Activated naive CD4-positive, alpha-beta T cell treated with anti-CD3 and anti-CD28 coated beads, Interleukin-2, amount 50 U/mL, for 24 hours (primary cell): ENCODE results near the gene CRMP1.

ENCODE experiments used
- H3K27ac Mint-ChIP-seq: one replicate; pipeline ENCODE4 v1.8.0; 2021; ENCODE audit warnings: mild to moderate bottlenecking, mixed read lengths
- H3K27me3 Mint-ChIP-seq: one replicate; pipeline ENCODE4 v1.8.0; 2021; ENCODE audit warnings: mixed read lengths
- H3K36me3 Mint-ChIP-seq: one replicate; pipeline ENCODE4 v1.8.0; 2021; ENCODE audit warnings: mixed read lengths
- H3K4me1 Mint-ChIP-seq: one replicate; pipeline ENCODE4 v1.8.0; 2021; ENCODE audit warnings: mixed read lengths
- H3K4me3 Mint-ChIP-seq: one replicate; pipeline ENCODE4 v1.8.0; 2021; ENCODE audit warnings: mild to moderate bottlenecking, mixed read lengths
- H3K9me3 Mint-ChIP-seq: one replicate; pipeline ENCODE4 v1.8.0; 2021; ENCODE audit warnings: mixed read lengths

CRMP1 gene

DNA sequence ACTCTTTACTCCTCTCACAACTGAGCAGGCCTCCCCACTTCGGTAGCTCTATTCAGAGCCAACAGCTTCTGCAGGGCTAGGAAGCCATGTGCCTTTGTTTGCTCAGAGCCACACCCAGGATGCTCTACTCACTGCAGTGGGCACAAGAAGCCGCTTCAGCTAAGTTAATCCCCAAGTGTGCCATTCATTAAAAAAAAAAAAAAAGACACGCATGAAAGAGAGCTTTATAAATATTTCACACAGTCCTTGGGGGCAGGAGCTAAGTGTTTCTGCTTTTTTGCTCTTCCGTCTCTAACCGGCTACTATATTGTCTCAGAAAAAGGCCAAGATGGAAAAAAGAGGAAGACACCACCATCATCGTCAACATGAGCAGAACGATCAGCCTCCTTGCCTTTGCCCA is 8.1 kb downstream of the CRMP1 start:
- no peak overlapping the region for H3K4me3 Mint-ChIP-seq
- no peaks in the 10 kb centered on the region for H3K36me3 Mint-ChIP-seq
- H3K27me3 Mint-ChIP-seq = peaks cover 30% of the 10 kb centered on the region
- no peaks in the 10 kb centered on the region for H3K4me1 Mint-ChIP-seq
- H3K9me3 Mint-ChIP-seq = no peaks in the 10 kb centered on the region
- no peak overlapping the region for H3K27ac Mint-ChIP-seq

DNA sequence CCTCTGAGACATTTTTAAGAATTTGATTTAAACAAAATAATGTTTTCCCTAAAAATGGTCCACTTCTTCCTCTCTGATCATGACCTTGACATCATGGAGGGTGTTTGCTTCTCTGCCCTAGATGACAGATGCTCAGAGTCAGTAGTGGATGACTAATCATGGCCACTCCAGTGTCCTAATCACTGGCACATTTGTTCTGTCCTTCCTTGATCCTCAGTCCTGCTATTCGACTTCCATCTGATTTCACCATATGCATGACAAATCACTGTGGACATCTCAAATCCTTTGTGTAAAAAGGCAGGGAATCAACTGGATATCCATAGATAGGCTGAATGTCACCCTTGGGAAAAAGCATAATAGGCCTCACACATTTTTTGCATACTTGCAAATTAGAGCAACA is 9.0 kb downstream of the CRMP1 start:
- H3K9me3 Mint-ChIP-seq = no peaks in the 10 kb centered on the region

DNA sequence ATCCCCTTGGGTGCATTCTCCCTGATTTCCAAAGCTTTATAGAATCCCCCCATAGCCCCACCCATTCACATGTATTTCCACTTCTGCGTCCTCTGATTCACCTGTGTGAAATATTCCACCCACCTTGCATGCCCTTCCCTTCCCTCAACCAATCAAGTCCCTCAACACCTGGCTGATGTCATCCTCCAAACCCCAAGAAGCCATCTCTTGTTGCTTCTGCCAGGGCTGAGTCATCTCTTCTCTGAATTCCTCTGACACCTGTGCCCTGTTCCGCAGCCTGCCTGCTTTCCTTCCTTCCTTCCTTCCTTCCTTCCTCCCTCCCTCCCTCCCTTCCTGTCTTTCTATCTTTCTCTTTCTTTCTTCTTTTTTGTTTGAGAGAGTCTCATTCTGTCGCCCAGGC is 9.9 kb downstream of the CRMP1 start:
- no peak overlapping the region for H3K27ac Mint-ChIP-seq
- H3K9me3 Mint-ChIP-seq = no peaks in the 10 kb centered on the region
- no peaks in the 10 kb centered on the region for H3K4me1 Mint-ChIP-seq
- no peaks in the 10 kb centered on the region for H3K36me3 Mint-ChIP-seq
- peaks cover 22% of the 10 kb centered on the region for H3K27me3 Mint-ChIP-seq
- no peak overlapping the region for H3K4me3 Mint-ChIP-seq

More for the DNA sequence above, 9.0 kb downstream of the CRMP1 start:
- Mint-ChIP-seq H3K27me3 (peaks cover 24% of the 10 kb centered on the region), H3K36me3 (no peaks in the 10 kb centered on the region), H3K4me3 (no peak overlapping the region), H3K4me1 (no peaks in the 10 kb centered on the region), H3K27ac (no peak overlapping the region)

DNA sequence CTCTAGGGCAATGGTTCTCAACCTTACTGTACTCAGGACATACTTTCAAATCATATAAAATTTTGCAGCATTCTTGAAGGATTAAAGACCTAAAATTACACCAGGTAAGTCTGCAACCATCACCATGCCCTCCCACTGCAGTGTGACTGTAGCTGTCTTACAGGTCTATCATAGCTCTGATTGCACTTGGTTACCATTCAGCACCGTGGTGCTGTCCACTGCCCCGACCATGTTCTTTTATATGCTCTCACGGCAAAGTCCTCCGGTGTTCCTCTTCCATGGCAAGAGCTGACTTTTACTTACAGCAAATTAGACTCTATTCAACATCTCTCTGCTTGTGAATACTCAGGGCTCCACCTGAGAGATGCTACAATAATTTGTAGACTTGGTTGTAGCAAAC is 11.5 kb downstream of the CRMP1 start:
- no peak overlapping the region for H3K4me3 Mint-ChIP-seq
- no peak overlapping the region for H3K27ac Mint-ChIP-seq
- H3K9me3 Mint-ChIP-seq = no peaks in the 10 kb centered on the region
- H3K36me3 Mint-ChIP-seq = no peaks in the 10 kb centered on the region
- H3K4me1 Mint-ChIP-seq = no peaks in the 10 kb centered on the region
- H3K27me3 Mint-ChIP-seq = peaks cover 17% of the 10 kb centered on the region

DNA sequence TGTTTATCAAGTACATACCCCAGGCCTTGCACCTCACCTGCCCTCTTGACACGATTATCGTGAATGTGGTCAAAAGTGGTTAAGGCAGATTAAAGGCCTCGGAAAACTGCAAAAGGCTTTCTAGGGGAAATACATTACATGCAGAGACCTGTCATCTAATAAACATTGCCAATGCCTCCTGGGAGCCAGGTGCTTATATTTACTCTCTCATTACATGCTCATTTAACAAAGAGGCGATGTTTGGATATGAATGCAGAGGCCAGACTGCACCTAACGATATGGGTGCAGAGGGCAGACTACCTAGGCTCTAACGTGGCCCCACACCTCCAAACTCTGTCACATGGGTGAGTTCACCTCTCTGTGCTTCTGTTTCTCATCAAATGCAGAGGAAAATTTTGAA is 14.5 kb downstream of the CRMP1 start:
- Mint-ChIP-seq H3K9me3 (no peaks in the 10 kb centered on the region), H3K36me3 (no peaks in the 10 kb centered on the region), H3K4me1 (no peaks in the 10 kb centered on the region), H3K4me3 (no peak overlapping the region), H3K27ac (no peak overlapping the region), H3K27me3 (peaks cover 7% of the 10 kb centered on the region)

DNA sequence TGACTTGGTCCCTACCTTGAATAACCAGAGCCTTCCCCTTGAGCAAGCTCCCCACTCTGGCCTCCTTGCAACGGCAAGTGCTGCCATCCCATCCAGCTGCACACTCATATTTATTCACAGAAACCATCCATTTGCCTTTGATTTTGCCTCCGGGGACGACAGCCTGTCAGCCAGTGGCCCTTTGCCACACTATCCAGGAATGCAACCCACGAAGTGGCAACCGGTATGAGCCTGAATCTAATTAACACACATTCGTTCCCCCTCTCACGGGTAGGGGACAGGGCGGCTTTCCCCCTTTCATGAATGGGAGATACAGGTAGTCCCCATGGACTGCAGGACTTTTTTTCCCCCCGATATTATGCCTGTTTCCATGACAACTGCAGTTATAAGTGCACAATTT is 15.5 kb downstream of the CRMP1 start:
- Mint-ChIP-seq H3K4me3 (no peak overlapping the region), H3K9me3 (no peaks in the 10 kb centered on the region), H3K27ac (no peak overlapping the region), H3K36me3 (no peaks in the 10 kb centered on the region), H3K4me1 (no peaks in the 10 kb centered on the region), H3K27me3 (peaks cover 3% of the 10 kb centered on the region)

DNA sequence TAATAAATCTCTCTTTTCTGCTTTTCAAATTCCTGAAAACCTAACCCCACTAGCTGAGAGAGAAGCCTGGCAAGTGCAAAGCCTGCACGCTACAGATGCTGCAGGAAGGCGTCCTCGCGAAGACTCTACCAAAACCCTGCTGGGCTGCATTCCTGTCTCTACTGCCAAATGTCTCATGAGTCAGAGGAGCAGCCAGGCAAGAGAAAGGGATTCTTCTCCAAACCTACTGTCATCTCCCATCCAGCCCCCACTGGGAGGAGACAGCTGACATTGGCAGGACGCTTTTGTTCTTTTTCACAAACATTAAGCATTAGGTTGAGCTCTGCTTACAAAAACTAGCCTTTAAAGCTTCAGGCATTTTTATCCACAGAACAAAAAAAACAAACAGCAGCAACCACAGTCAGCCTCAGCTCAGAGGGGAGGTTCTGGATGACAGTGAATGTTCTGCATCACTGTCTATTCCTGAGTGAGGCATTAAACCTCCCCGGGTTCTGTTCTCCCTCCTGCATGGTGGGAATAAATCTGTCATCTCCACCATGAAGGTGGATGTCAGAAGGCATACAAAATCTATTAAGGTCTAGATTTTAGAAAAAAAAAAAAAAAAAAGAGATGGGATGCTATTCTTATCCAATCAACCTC is 18.0 kb downstream of the CRMP1 start:
- no peaks in the 10 kb centered on the region for H3K9me3 Mint-ChIP-seq
- no peaks in the 10 kb centered on the region for H3K36me3 Mint-ChIP-seq

DNA sequence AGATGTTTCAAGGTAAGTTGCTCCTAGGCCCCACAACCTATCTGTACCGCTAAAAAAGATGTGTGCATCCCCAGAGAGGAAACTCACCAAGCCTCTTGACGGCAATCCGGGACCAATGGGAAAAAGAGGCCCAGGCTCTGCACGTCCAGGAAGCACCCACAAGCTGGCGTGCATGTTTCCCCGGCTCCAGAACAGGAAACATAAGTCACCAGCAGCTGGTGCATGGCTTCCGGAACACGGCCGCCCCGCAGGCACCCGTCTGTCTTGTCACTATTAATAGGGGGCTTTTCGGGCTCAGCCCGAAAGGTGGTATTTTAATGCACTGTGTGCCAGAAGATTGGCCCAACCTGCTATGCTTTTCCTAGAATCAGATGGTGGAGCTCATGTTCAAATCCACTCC is 22.2 kb downstream of the CRMP1 start:
- no peak overlapping the region for H3K4me3 Mint-ChIP-seq
- H3K36me3 Mint-ChIP-seq = no peaks in the 10 kb centered on the region
- no peaks in the 10 kb centered on the region for H3K9me3 Mint-ChIP-seq
- H3K27ac Mint-ChIP-seq = no peak overlapping the region
- H3K4me1 Mint-ChIP-seq = peaks cover 14% of the 10 kb centered on the region
- H3K27me3 Mint-ChIP-seq = peaks cover 4% of the 10 kb centered on the region

More for the DNA sequence above, 18.0 kb downstream of the CRMP1 start:
- H3K4me1 Mint-ChIP-seq = no peaks in the 10 kb centered on the region
- peaks cover 4% of the 10 kb centered on the region for H3K27me3 Mint-ChIP-seq
- no peak overlapping the region for H3K27ac Mint-ChIP-seq
- no peak overlapping the region for H3K4me3 Mint-ChIP-seq

DNA sequence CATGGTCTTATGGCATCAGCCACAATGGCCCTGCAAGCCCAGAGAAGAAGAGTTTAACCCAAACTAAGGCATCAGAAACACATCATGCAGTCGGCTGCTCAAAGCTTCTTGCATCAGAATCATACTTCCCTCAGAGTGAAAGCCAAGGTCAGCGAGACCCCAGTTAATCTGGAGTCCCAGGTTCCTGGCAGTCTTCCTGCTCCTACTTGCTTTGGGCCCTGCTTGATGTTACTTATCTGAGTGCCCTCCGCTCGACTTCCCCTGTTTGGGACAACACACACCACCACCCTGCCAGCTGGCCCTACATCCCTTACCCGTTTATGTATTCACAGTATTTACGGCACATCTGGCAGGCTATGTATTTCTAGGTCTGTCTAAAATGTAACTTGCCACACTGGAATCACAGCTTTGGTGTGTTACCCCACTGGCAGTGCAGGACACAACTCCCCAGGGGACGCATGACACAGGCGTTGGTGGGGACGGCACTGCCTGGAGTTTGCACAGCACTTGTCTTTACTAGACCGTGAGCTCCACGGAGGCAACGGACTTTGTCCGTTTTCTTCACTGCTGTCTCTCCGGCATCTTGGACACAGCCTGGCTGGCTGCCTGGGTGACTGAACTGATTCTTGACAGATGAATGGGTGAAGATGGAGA is 22.8 kb downstream of the CRMP1 start:
- H3K27ac Mint-ChIP-seq = no peak overlapping the region
- H3K36me3 Mint-ChIP-seq = no peaks in the 10 kb centered on the region
- no peaks in the 10 kb centered on the region for H3K9me3 Mint-ChIP-seq
- peaks cover 4% of the 10 kb centered on the region for H3K27me3 Mint-ChIP-seq
- H3K4me1 Mint-ChIP-seq = peaks cover 15% of the 10 kb centered on the region
- H3K4me3 Mint-ChIP-seq = no peak overlapping the region

DNA sequence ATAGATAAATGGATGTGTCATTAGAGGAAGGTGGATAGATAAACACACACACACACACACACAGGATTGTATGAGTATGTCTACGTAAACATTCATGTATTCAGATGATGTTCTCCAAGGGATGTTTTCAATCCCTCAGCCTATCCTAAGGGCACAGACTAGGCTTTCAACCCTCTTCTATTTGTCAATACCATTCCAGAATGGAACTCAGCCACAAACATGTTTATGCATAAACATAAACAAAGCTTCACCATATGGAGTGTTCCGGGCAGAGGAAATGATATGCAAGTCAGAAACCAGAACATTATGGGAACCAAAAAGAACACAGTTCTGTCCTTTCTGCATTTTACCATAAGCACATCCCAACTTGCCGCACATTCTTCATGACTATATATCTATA is 25.0 kb downstream of the CRMP1 start:
- H3K9me3 Mint-ChIP-seq = no peaks in the 10 kb centered on the region
- no peaks in the 10 kb centered on the region for H3K36me3 Mint-ChIP-seq
- peaks cover 15% of the 10 kb centered on the region for H3K4me1 Mint-ChIP-seq
- no peak overlapping the region for H3K4me3 Mint-ChIP-seq
- H3K27ac Mint-ChIP-seq = no peak overlapping the region
- H3K27me3 Mint-ChIP-seq = peaks cover 4% of the 10 kb centered on the region

DNA sequence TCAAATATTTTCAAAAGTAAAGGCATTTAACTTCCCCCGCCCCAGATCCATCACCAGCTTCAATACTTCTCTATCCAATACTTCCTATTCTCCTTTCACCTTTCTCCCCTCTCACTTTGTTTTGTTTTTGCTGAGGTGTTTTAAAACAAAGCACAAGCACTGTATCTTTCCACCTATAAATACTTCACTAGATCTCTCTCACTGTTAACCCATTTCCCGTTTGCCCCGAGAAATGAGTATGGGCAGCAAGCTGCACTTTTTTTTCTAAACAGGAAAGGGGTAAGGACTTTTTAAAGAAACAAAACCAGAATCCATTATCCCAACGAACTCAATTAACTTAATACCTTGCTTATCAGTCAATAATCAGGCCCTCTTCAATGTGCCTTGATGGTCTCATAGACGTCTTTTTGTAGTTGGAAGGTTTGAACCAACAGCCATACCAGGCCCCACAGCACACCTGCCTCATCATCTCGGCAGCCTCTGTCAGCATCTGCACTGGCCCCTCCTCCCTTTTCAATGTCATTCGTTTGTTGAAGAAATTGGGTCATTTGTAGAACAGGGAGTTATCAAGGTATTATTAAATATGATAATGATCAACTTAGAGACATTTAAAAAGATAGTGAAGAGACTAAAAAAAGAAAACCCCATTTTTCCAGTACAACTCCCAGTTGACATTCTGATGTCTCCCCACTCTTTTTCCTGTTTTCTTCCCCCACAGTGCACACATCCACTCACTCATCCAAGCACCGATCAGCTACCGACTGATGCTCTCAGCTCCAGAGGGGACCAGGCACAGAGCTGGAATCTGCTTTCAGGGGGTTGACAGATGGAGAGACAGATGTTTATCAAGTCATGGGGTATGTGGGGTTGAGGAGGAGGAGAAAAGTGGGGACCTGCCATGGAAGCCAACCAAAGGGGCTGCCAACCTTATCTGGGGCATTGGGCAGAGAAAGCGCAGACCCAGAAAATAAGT is 25.8 kb downstream of the CRMP1 start:
- Mint-ChIP-seq H3K4me3 (no peak overlapping the region), H3K27me3 (peaks cover 4% of the 10 kb centered on the region), H3K4me1 (peaks cover 15% of the 10 kb centered on the region), H3K9me3 (no peaks in the 10 kb centered on the region), H3K36me3 (no peaks in the 10 kb centered on the region), H3K27ac (no peak overlapping the region)

DNA sequence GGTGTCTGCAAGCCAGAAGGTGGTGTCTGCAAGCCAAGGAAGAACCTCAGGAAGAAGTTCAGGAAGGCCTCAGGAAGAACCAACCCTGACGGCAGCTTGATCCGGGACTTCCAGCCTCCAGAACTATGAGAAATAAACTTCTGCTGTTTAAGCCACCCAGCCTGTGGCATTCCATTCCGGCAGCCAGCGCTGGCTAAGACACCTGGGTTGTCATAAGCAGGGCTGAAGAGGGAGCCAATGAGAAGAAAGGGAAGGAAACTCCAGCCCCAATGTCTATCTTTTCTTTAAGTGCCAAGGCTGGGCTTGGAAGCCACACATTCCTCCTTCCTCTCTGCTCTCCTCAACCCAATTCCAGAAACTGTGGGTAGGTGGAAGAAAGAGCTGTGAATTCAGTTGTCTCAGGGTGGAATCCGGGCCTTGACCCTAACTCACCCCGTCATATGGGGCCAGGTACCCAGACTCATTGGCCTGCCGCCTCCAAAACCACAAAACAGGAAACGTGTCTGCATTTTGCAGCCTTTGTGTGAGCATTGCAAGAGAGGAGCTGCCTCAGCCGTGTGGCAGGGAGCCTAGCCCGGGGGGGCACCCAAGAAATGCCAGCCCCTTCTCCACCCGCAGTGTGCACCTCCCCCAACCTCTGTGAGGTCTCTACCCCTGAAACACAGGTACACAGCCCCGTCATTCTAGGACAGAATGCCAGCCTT is 26.8 kb downstream of the CRMP1 start:
- Mint-ChIP-seq H3K27ac (no peak overlapping the region), H3K27me3 (peaks cover 4% of the 10 kb centered on the region), H3K9me3 (no peaks in the 10 kb centered on the region), H3K4me1 (peaks cover 15% of the 10 kb centered on the region), H3K4me3 (no peak overlapping the region), H3K36me3 (no peaks in the 10 kb centered on the region)

DNA sequence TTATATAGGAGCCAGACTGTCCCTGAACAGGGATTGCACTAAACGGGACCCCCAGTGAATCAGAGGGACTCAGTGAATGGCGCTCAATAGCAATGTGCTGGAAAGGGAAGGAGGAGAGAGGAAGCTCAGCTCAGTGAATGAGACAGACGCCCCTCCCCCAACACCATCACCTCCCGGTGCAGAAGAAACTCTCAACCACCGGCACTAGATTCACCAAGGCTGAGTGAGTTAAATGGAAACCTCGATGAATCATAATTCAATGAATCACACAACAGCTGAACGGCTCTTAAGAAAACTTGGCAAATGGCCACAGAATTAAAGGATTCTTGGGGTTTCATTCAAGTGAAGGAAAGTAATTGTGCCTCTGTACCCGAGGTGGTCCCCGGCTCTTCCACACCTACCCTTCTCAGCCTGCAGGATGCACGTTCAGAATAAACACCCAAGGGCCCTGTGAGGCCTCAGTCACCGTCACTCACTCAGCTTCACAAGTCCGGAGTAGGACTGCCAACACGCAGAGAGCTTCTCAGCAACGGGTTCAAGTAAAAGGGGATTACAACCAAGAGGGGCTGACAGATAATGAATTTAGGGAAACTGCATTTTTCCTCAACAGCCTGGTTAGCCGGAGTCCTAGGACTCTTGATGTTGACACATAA is 29.3 kb downstream of the CRMP1 start:
- H3K4me1 Mint-ChIP-seq = peaks cover 15% of the 10 kb centered on the region
- no peak overlapping the region for H3K4me3 Mint-ChIP-seq
- H3K9me3 Mint-ChIP-seq = no peaks in the 10 kb centered on the region
- no peak overlapping the region for H3K27ac Mint-ChIP-seq
- H3K27me3 Mint-ChIP-seq = no peaks in the 10 kb centered on the region
- no peaks in the 10 kb centered on the region for H3K36me3 Mint-ChIP-seq

DNA sequence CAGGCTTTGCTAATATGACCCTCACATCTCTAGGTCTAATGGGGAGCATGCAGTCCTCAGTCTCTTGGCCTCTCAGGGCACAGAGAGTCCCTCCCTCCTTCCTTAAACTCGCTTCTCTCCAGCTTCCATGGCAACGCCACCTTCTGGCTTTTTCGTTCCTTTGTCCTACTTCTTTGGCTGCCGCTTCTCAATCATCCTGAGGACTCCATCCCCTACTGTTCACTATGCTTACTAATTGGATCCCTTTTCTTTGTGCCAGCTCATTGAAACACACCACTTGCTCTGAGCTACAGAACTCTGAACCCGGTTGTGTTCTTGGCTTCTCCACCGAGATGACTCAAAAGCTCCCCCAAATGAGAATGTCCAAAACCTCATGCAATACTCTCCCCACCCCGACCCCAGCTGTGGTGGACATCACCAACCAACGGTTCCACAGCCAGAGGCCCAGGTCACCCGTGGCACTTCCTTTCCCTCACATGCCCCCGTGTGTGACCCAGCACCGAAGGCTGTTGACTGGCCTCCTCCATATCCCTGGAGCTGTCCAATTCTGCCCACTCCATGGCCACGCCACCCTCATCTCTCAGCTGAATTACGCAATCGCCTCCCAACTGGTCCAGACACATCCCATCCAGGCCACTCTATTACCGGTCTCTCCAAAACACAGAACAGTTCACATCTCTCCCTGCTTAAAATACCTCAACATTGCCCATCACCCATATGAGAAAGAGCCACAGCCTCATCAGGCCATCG is 34.7 kb downstream of the CRMP1 start:
- H3K27ac Mint-ChIP-seq = no peak overlapping the region
- H3K27me3 Mint-ChIP-seq = no peaks in the 10 kb centered on the region
- H3K4me3 Mint-ChIP-seq = no peak overlapping the region
- H3K4me1 Mint-ChIP-seq = no peaks in the 10 kb centered on the region
- no peaks in the 10 kb centered on the region for H3K36me3 Mint-ChIP-seq
- no peaks in the 10 kb centered on the region for H3K9me3 Mint-ChIP-seq
